Measurements from ENCODE around the gene GPSM3.

GRCh38 chr6:32146687-32147086 is 45.8 kb downstream of the GPSM3 start:
- TF ChIP-seq SP1 (IDR thresholded peaks at IDR 0.05) (no peak), FOXM1 (IDR thresholded peaks at IDR 0.05; ENCODE audit: borderline replicate concordance) (no peak), BHLHE40 (IDR thresholded peaks at IDR 0.05; ENCODE audit: borderline replicate concordance) (no peak), FOXA1 (IDR thresholded peaks at IDR 0.05) (no peak), PKNOX1 (IDR thresholded peaks at IDR 0.05) (no peak), SUZ12 (IDR thresholded peaks at IDR 0.05) (no peak), NFRKB (IDR thresholded peaks at IDR 0.05) (no peak), ZNF384 (IDR thresholded peaks at IDR 0.05) (no peak)

Data from HEK293T (cell line).